ENCODE results near the gene CLASP1. TPM values are rescaled to one million over a fixed set of nuclear protein-coding genes. Genes with fewer than 3 reads are reported as not detected.
"Not testable (repeated sequence)": the region's sequence is repeated elsewhere in the genome, so short reads cannot be mapped to it uniquely, and the experiment has no call there.

CLASP1 gene
- total RNA-seq, 1 experiment from 2014 or later = 27.9 TPM

- DNase-seq (ENCODE audit: low spot score) = no peak
Observed at GRCh38 chr2:121617042-121617599, 32.1 kb downstream of the CLASP1 start.

GRCh38 chr2:121613774-121614173, 35.5 kb downstream of the CLASP1 start:
- no peak for DNase-seq (ENCODE audit: low spot score)

GRCh38 chr2:121613152-121613551, 36.1 kb downstream of the CLASP1 start:
- DNase-seq (ENCODE audit: low spot score) = no peak

- DNase-seq (ENCODE audit: low spot score) = no peak
Observed at GRCh38 chr2:121611730-121612705, 37.2 kb downstream of the CLASP1 start.

GRCh38 chr2:121611048-121611649, 38.1 kb downstream of the CLASP1 start:
- DNase-seq (ENCODE audit: low spot score) = not testable (repeated sequence)

- DNase-seq (ENCODE audit: low spot score) = not testable (repeated sequence)
Observed at GRCh38 chr2:121610487-121610874, 38.8 kb downstream of the CLASP1 start.

- no peak for DNase-seq (ENCODE audit: low spot score)
Observed at GRCh38 chr2:121608967-121609366, 40.3 kb downstream of the CLASP1 start.

GRCh38 chr2:121608367-121608766, 40.9 kb downstream of the CLASP1 start:
- DNase-seq (ENCODE audit: low spot score) = no peak

GRCh38 chr2:121605820-121606733, 43.2 kb downstream of the CLASP1 start:
- no peak for DNase-seq (ENCODE audit: low spot score)

GRCh38 chr2:121603185-121603584, 46.1 kb downstream of the CLASP1 start:
- DNase-seq (ENCODE audit: low spot score) = no peak

GRCh38 chr2:121599963-121600651, 49.2 kb downstream of the CLASP1 start:
- no peak for DNase-seq (ENCODE audit: low spot score)

GRCh38 chr2:121598087-121598486, 51.2 kb downstream of the CLASP1 start:
- no peak for DNase-seq (ENCODE audit: low spot score)

- DNase-seq (ENCODE audit: low spot score) = peak; percentile 86
Observed at GRCh38 chr2:121596221-121597080, 52.8 kb downstream of the CLASP1 start.

GRCh38 chr2:121595012-121595891, 54.0 kb downstream of the CLASP1 start:
- DNase-seq (ENCODE audit: low spot score) = peak; percentile 18

- no peak for DNase-seq (ENCODE audit: low spot score)
Observed at GRCh38 chr2:121591199-121591598, 58.1 kb downstream of the CLASP1 start.

- no peak for DNase-seq (ENCODE audit: low spot score)
Observed at GRCh38 chr2:121588357-121588756, 60.9 kb downstream of the CLASP1 start.

- no peak for DNase-seq (ENCODE audit: low spot score)
Observed at GRCh38 chr2:121587131-121587530, 62.1 kb downstream of the CLASP1 start.

GRCh38 chr2:121584741-121585140, 64.5 kb downstream of the CLASP1 start:
- no peak for DNase-seq (ENCODE audit: low spot score)

- no peak for DNase-seq (ENCODE audit: low spot score)
Observed at GRCh38 chr2:121583555-121583954, 65.7 kb downstream of the CLASP1 start.
